CD4-positive, alpha-beta T cell treated with Interleukin-6 for 4 hours (primary cell): ENCODE results near the gene ZNF768.
"Not testable (repeated sequence)": the region's sequence is repeated elsewhere in the genome, so short reads cannot be mapped to it uniquely, and the experiment has no call there.

Experiments
- DNase-seq: peaks from one replicate; pipeline ENCODE4 v3.0.0-alpha.2; 2020; ENCODE audit warnings: mixed read lengths

ZNF768 gene

DNA sequence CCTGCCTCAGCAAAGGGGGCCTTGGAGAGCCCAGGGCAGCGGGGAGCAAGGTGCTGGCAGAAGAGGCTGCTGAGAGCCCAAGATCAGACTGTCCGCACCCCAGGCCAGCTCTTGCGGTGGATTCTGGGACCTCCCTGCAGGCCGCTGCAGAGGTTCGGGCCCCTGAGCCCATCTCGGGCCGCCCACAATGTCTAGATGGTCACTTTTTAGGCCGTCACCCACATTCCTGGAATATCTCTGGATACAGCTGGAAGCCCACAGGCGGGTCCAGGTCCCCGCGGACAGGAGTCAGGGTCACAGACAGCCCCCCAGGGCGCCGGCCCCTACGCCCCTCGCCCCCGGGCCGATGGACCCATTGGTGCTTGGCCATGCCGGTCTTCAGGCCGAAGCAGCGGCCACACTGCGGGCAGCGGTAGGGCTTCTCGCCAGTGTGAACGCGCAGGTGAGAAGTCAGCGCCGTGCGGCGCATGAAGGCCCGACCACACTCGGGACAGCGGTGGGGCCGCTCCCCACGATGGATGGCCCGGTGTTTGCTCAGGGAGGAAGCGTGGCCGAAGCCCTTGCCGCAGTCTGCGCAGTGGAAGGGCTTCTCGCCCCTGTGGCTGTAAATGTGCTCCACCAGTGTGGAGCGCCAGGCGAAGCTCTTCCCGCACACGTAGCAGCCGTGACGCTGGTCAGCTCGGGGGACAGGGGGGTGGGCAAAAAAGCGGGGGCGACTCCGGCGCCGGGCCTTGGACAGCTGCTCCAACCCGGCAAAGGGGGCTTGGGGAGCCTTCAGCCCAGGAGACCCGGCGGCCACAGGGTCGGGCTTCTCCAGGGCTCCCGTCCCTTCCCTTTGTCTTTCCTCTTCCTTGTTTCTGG lies 6.1 kb upstream of the ZNF768 start:
- no peak for DNase-seq

DNA sequence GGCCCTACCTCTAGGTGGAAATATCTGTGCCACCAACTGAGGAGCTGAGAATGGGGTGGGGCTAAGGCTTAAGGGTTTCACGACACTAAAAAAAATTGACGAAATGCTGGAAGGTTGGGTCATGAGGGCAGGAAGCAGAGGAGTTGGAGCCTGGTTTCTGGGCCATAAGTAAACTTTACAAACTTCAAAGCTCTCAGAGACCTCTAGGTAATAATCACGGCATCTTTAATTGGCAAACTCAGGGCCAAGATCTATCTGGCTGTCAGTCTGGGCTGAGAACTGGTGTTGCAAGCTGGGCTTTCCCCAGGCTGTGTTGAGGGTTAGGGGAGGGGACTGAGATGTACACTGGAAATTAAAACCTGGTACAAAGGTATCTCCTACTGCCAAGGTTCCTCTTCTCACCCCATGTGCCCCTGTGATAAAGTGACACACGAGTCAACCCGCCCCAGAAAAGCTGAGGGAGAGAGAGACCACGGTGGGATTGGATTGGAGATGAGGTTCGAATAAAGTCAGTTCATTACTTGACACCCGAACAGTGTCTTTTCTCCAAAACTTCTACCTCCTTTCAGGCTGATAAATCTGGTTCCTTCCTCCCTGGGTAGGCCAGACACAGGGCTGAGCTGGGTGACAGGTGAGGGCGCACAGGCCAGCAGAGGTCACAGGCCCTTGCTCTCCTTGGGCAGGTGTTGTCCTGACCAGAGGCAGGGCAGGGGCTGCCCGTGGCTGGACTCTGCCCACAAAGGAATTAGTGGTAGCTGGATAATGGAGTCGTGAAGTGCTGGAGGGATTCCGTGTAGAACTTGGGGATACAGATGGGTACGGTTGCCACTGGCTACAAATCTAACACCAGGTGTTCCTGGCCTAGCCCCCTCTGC lies 4.0 kb upstream of the ZNF768 start:
- no peak for DNase-seq

- DNase-seq, result no peak
Observed at GRCh38 chr16:30528799-30529457, 2.6 kb upstream of the ZNF768 start.

DNA sequence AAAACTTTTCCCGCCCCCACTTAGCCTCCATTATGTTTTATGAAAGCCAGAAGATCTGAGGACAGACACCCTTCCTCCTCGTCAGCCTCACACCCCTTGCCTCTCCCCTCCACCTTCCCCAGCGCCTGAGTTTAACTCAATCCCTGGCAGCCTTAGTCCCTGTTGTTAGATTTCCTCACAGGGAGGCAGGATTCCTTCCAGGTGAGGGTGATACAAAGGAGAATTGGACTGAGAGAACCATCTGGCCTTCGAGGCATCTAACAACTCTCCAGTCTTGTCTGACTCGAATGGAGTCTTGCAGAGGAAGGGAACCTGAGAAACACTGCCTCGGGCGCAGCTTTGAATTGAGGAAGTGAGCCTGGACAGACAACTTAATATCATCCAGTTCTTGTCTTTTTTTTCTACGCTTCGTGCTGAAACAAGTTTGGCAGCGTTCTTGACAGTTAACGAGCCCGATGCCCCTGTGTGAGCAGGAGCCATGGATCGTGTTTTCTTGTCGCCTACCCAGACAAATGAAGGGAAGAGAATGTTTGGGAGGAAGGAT lies 1.3 kb upstream of the ZNF768 start:
- peak; percentile 26 for DNase-seq

DNA sequence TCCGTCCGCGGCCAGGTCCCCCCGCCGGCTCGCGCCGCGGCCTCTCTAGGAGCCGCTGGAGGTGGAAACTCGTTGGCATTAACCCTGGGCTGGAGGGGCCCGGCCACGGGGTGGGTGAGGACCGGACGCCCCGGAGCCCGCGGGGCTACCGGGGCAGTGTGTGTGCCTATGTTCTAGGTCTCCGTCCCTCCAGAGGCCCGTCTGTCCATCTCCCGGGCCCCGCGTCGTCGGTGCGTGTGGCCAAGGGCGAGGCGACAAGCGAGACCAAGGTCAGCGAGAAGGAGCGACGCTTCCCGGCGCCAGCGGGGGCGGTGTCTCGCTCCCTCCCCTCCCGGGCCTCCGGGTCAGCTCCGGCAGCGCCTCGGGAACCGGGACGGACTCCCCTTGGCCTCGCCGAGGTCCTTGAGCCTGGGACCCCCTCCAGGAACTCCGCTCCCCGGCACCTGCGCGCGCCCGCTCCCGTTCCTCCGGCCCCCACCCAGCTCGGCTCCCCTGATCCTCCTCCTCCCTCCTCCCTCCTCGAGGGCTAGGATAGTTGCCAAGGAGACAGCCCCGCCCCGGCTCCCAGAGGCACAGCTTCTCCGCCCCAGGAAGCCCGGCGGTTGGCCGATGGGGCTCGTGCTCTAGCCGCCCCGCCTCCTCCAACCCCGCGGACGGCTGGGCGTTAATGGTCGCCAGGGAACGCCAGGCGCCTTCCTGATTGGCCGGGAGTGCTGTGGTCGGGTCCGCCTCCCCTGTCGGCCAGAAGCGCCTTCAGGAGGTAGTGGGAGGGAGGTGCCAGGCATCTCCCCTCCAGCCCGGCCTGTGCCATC lies 663 bp upstream of the ZNF768 start:
- DNase-seq, result peak; percentile 95

GRCh38 chr16:30525844-30526136 lies 576 bp downstream of the ZNF768 start:
- DNase-seq, result no peak

DNA sequence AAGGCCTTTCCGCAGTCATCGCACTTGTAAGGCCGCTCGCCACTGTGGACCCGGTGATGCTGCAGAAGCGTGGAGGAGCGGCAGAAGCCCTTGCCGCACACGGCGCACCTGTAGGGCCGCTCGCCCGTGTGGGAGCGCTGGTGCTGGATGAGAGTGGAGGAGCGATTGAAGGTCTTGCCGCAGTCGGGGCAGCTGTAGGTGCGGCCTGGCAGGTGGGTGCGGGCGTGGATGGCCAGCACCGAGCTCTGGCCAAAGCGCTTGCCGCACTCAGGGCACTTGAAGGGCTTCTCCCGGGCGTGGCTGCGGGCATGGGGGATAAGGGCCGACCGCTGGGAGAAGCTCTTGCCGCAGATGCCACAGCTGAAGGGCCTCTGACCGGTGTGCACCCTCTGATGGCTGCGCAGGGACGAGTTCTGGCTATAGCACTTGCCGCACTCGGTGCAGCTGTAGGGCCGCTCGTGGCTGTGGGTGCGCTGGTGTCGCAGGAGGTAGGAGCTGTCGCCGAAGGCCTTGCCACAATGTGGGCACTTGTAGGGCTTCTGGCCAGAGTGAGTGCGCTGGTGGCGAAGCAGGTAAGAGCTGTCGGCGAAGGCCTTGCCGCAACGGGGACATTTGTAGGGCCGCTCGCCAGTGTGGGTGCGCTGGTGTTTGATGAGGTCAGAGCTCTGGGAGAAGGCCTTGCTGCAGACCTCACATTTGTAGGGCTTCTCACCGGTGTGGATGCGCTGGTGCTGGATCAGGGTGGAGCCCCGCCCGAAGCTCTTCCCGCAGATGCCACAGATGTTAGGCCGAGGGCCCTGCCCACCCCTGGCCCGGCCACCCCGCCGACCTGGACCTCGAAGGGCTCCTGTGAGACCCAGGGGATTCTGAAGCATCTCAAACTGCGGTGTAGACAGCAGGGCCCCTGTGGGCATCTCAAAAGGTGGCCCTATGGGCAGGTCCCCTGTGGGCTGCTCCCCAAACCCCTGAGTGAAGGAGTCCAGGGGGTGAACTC lies 1.5 kb downstream of the ZNF768 start:
- no peak for DNase-seq

GRCh38 chr16:30523768-30524574 lies 2.4 kb downstream of the ZNF768 start:
- no peak for DNase-seq

DNA sequence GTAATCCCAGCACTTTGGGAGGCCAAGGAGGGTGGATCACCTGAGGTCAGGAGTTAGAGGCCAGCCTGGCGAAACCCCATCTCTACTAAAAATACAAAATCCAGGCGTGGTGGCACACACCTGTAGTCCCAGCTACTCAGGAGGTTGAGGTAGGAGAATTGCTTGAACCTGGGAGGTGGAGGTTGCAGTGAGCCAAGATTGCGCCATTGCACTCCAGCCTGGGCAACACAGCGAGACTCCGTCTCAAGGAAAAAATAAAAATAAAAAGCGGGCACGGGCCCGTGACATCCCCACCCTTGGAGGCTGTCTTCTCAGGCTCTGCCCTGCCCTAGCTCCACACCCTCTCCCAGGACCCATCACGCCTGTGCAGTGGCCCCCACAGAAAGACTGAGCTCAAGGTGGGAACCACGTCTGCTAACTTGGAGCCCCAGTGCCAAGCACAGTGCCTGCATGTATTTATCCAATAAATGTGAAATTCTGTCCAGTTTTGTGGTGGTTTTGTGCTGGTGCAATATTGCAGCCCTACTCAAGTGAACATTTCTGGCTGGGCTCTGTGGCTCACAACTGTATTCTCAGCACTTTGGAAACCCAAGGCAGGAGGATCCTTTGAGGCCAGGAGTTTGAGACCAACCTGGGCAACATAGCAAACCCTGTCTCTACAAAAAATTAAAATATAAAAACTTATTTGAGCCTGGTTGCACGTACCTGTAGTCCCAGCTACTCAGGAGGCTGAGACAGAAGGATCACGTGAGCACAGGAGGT lies 3.5 kb downstream of the ZNF768 start:
- DNase-seq, result not testable (repeated sequence)

GRCh38 chr16:30521873-30522641 lies 4.3 kb downstream of the ZNF768 start:
- DNase-seq, result no peak

DNA sequence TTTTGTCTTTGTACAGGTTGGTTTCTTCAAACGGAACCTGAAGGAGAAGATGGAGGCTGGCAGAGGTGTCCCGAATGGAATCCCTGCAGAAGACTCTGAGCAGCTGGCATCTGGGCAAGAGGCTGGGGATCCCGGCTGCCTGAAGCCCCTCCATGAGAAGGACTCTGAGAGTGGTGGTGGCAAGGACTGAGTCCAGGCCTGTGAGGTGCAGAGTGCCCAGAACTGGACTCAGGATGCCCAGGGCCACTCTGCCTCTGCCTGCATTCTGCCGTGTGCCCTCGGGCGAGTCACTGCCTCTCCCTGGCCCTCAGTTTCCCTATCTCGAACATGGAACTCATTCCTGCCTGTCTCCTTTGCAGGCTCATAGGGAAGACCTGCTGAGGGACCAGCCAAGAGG lies 4.9 kb downstream of the ZNF768 start:
- DNase-seq, result no peak

DNA sequence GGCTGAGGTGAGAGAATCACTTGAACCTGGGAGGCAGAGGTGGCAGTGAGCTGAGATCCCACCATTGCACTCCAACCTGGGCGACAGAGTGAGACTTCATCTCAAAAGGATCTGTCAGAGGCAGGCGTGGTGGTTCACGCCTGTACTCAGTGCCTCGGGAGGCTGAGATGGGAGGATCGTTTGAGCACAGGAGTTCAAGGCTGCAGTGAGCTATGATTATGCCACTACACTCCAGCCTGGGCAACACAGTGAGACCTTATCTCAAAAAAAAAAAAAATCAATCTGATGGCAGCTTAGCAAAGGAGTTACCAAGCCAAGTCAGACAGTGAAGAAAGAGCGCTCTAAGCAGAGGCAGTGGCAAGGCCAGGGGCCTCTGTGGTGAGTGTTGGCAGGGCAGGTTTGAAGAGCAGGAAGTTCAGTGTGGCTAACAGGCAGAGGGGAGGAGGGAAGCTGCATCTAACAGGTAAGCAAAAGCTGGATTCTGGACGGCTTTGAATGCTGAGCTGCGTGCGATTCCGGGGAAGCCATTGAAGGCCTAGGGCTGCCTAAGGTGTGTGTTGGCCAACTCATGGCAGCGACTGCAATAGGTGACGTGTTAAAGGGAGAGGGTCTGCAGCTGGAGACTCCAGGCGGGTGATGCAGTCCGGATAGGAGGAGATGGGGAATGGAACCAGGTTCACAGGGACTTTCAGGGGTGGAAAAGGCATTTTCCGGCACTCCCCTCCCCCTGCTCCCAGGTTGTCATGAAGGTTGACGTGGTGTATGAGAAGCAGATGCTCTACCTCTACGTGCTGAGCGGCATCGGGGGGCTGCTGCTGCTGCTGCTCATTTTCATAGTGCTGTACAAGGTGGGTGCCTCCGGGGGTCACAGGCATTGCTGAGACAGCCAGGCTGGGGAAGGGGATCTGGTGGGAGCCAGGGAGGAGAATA lies 7.0 kb downstream of the ZNF768 start:
- DNase-seq, result no peak

DNA sequence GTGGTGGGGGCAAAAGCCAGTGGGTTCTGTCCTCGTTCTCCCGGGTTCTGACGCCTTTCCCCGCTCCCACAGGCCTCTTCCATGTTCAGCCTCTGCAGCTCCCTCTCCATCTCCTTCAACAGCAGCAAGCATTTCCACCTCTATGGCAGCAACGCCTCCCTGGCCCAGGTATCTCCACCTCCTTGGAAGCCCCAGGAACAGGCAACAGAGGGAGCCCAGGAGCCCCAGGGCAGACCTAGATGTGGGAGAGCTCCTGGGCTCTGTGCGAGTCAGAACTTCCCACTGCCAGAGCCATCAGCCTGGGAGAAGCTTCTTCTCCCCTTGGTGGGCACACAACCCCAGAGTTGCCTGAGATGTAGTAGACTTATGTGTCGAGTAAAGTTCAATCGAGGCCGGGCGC lies 7.8 kb downstream of the ZNF768 start:
- DNase-seq, result no peak

DNA sequence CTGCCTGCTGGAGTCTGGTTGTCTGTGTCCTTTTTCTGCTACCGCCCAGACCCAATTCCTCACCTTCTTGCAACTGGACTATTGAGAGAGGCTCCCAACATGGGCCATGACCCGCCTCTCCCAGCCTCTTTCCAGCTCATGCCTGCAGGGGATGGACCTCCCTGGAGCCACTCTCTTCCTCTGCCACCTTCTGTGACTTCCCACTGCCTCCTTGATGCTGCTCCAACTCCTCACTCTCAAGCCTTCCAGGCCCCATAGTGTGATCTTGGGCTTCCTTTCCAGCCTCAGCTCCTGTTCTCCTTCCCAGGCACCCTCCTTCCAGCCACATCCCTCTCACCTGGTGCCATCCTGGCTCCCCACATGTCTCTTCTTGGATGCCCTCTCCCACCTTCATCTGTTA lies 11.1 kb downstream of the ZNF768 start:
- DNase-seq, result no peak

DNA sequence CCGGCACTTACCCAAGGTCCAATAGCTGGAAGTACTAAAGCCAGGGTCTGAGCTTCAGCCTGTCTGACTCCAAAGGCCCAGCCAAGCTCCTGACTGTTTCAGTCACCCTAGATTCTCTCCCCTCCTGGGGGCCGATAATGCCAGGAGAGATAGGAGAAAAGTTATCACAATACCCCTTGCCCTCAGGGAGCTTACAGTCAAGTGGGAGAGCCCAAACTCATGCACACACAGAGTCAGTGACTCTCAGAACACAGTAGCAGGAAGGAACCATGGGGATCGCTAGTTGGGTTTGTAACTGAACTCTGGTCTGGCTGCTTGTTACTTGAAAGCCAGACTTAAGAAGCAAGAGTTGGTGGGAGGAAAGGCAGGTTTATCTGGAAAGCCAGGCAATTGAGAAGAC lies 14.9 kb downstream of the ZNF768 start:
- no peak for DNase-seq

GRCh38 chr16:30510376-30510938 lies 15.9 kb downstream of the ZNF768 start:
- DNase-seq, result no peak
